Suprapubic skin (tissue), 3 donors: Measurements from ENCODE around the gene PKP1.

ENCODE experiments used
- POLR2A ChIP-seq, 2 donors: fragments of 450-650 bp; IDR thresholded peaks; one replicate each; pipeline ENCODE4 v1.6.1; 2017; ENCODE audit warnings: antibody characterized with exemption in 2 of 2, mild to moderate bottlenecking in 2 of 2, moderate library complexity in 2 of 2
- TF ChIP-seq, protein P1 (sequence below), 2 donors: fragments of 200-600 bp in 1 of 2; fragments of 450-650 bp in 1 of 2; sonication (generic) in 1 of 2; IDR thresholded peaks; one replicate each; pipeline ENCODE4 v1.5.1; 2016 to 2019; ENCODE audit warnings: antibody characterized with exemption in 2 of 2, mild to moderate bottlenecking in 1 of 2, moderate library complexity in 1 of 2

DNA sequence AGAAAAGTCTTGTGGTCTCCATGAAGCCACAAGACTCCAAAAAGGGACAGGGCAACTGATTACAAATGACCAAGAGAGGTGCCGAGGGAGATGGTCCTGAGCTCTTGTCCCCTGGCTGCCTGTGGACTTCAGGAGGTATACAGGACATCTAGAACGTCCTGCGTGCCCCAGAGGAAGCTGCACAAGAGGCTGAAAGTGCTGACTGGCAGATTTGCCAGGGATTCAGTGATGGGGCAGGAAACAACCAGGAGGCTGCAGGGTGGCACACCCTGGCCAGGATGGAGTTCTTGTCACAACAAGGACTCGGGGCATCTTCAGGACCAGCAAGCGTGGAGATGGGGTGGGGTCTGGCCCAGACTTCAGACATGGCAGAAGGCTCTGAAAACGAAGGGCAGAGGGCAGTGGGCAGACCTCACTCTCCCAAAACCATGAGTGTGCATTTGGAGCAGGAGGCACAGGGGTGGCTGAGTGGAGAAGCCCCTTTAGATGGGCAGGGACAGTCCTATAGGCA lies 13.4 kb upstream of the PKP1 start:
- TF ChIP-seq POLR2A (IDR thresholded peaks at IDR 0.05) = no peak
- TF ChIP-seq, protein P1, sequence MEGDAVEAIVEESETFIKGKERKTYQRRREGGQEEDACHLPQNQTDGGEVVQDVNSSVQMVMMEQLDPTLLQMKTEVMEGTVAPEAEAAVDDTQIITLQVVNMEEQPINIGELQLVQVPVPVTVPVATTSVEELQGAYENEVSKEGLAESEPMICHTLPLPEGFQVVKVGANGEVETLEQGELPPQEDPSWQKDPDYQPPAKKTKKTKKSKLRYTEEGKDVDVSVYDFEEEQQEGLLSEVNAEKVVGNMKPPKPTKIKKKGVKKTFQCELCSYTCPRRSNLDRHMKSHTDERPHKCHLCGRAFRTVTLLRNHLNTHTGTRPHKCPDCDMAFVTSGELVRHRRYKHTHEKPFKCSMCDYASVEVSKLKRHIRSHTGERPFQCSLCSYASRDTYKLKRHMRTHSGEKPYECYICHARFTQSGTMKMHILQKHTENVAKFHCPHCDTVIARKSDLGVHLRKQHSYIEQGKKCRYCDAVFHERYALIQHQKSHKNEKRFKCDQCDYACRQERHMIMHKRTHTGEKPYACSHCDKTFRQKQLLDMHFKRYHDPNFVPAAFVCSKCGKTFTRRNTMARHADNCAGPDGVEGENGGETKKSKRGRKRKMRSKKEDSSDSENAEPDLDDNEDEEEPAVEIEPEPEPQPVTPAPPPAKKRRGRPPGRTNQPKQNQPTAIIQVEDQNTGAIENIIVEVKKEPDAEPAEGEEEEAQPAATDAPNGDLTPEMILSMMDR (IDR thresholded peaks at IDR 0.05) = no peak
